HEK293 (cell line): ENCODE results near the gene ADAM19.

Experiments
- CTCF ChIA-PET: fragments of 350-600 bp; formaldehyde crosslinking; extraction: SDS; loops from one replicate; lab custom pipeline; 2021; ENCODE audit warnings: antibody characterized with exemption; lab: Yijun Ruan, JAX
- POLR2A ChIA-PET: fragments of 300-600 bp; formaldehyde crosslinking; extraction: SDS; loops from one replicate; lab custom pipeline; 2020; ENCODE audit warnings: antibody characterized with exemption, inconsistent platforms; lab: Yijun Ruan, JAX
- H3K27ac ChIP-seq: fragments of 200-500 bp; sonication (Bioruptor generic); 2 replicates; pipeline ENCODE4 v1.5.1; 2014; ENCODE audit warnings: low read depth, low read length, control low read depth, inconsistent platforms; ENCODE audit errors: extremely low read depth
- H3K36me3 ChIP-seq, 2 experiments: fragments of 200-500 bp in 1 of 2; sonication (Bioruptor generic) in 1 of 2; 1 replicate in 1 of 2; 2 replicates in 1 of 2; pipeline ENCODE4 v1.5.1; 2014 to 2017; ENCODE audit warnings: inconsistent platforms in 2 of 2, low read length in 2 of 2; ENCODE audit not compliant: control insufficient read depth in 2 of 2, insufficient read depth in 1 of 2
- H3K4me1 ChIP-seq: fragments of 200-500 bp; sonication (Bioruptor generic); 2 replicates; pipeline ENCODE4 v1.5.1; 2014; ENCODE audit warnings: mild to moderate bottlenecking, low read length, inconsistent platforms; ENCODE audit not compliant: control insufficient read depth, insufficient read depth
- H3K4me3 ChIP-seq: 2 replicates; pipeline ENCODE4 v1.5.1; 2011; ENCODE audit warnings: low read depth, mild to moderate bottlenecking, control low read depth, low read length, moderate library complexity
- H3K9me3 ChIP-seq: fragments of 200-500 bp; sonication (Bioruptor generic); 2 replicates; pipeline ENCODE4 v1.5.1; 2014; ENCODE audit warnings: low read depth, low read length, inconsistent platforms; ENCODE audit not compliant: control insufficient read depth, insufficient read depth
- GLI4 ChIP-seq: fragments of 450-650 bp; formaldehyde crosslinking; IDR thresholded peaks from 2 replicates; pipeline ENCODE4 v1.5.1; 2016; ENCODE audit warnings: missing biosample characterization, missing genetic modification characterization
- SETDB1 ChIP-seq: IDR thresholded peaks from one replicate; pipeline ENCODE4 v1.6.1; 2017; ENCODE audit warnings: mild to moderate bottlenecking, low read length, moderate library complexity, mixed read lengths; ENCODE audit not compliant: insufficient read length
- ZBTB21 ChIP-seq: fragments of 450-650 bp; formaldehyde crosslinking; IDR thresholded peaks from 2 replicates; pipeline ENCODE4 v1.5.1; 2017; ENCODE audit warnings: missing biosample characterization, missing genetic modification characterization
- ZNF302 ChIP-seq: fragments of 450-650 bp; formaldehyde crosslinking; IDR thresholded peaks from 2 replicates; pipeline ENCODE4 v1.5.1; 2016; ENCODE audit warnings: missing biosample characterization, missing genetic modification characterization, low read depth
- ZNF521 ChIP-seq: fragments of 450-650 bp; formaldehyde crosslinking; IDR thresholded peaks from 2 replicates; pipeline ENCODE4 v1.5.1; 2017; ENCODE audit warnings: missing biosample characterization, mild to moderate bottlenecking, missing genetic modification characterization
- ZNF768 ChIP-seq: fragments of 450-650 bp; formaldehyde crosslinking; IDR thresholded peaks from 2 replicates; pipeline ENCODE4 v1.5.1; 2018; ENCODE audit warnings: missing biosample characterization, mild to moderate bottlenecking, missing genetic modification characterization
- TF ChIP-seq, protein P1 (sequence below): fragments of 450-650 bp; formaldehyde crosslinking; IDR thresholded peaks from 2 replicates; pipeline ENCODE4 v1.5.1; 2016; ENCODE audit warnings: missing biosample characterization, missing genetic modification characterization, borderline replicate concordance
- TF ChIP-seq, protein P2 (sequence below): fragments of 450-650 bp; formaldehyde crosslinking; IDR thresholded peaks from 2 replicates; pipeline ENCODE4 v1.5.1; 2016; ENCODE audit warnings: missing biosample characterization, missing genetic modification characterization, borderline replicate concordance
- TF ChIP-seq, protein P3 (sequence below): fragments of 450-650 bp; formaldehyde crosslinking; conservative IDR thresholded peaks from 2 replicates; pipeline ENCODE4 v1.5.1; 2016; ENCODE audit warnings: low read depth, missing biosample characterization, missing genetic modification characterization

The ADAM19 gene

DNA sequence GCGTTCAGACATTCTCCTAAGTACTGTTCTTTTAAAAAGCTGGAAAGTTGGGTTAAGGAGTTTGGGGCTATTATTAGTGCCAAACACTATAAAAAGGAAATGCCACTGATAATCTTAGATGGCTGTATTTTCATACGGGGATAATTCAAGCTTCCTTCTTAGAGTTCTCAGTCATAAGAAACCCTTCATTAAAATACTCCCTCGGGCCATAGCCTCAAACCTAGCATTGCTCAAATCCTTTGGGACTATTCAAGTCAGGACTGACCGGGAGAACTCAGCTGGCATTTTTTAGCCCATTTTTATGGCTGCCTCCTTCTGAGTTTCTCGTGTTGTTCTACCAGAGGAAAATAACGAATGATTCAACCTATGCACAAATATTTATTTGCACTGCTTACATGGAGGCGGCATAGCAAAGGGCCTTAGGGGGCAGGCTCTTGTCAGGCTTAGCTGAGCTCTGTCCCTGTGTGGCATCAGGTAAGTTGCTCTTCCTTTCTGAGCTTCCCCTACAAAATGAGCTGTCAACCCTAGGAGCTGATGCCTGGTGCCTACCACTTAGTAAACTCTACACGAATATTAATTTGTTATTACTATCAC is 33.5 kb upstream of the ADAM19 start:
- Histone ChIP-seq H3K27ac (no peak overlapping the region), H3K4me1 (no peaks in the 10 kb centered on the region), H3K4me3 (no peak overlapping the region), H3K36me3 (no peaks in the 10 kb centered on the region), H3K9me3 (no peaks in the 10 kb centered on the region)
- TF ChIP-seq, protein P1, sequence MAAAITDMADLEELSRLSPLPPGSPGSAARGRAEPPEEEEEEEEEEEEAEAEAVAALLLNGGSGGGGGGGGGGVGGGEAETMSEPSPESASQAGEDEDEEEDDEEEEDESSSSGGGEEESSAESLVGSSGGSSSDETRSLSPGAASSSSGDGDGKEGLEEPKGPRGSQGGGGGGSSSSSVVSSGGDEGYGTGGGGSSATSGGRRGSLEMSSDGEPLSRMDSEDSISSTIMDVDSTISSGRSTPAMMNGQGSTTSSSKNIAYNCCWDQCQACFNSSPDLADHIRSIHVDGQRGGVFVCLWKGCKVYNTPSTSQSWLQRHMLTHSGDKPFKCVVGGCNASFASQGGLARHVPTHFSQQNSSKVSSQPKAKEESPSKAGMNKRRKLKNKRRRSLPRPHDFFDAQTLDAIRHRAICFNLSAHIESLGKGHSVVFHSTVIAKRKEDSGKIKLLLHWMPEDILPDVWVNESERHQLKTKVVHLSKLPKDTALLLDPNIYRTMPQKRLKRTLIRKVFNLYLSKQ, result no peak
- TF ChIP-seq ZNF521 (tag by site-specific recombination), result no peak
- TF ChIP-seq ZBTB21 (tag by site-specific recombination), result no peak
- no peak for TF ChIP-seq GLI4 (tag by site-specific recombination)
- peak; percentile 41 for TF ChIP-seq SETDB1
- TF ChIP-seq, protein P2, sequence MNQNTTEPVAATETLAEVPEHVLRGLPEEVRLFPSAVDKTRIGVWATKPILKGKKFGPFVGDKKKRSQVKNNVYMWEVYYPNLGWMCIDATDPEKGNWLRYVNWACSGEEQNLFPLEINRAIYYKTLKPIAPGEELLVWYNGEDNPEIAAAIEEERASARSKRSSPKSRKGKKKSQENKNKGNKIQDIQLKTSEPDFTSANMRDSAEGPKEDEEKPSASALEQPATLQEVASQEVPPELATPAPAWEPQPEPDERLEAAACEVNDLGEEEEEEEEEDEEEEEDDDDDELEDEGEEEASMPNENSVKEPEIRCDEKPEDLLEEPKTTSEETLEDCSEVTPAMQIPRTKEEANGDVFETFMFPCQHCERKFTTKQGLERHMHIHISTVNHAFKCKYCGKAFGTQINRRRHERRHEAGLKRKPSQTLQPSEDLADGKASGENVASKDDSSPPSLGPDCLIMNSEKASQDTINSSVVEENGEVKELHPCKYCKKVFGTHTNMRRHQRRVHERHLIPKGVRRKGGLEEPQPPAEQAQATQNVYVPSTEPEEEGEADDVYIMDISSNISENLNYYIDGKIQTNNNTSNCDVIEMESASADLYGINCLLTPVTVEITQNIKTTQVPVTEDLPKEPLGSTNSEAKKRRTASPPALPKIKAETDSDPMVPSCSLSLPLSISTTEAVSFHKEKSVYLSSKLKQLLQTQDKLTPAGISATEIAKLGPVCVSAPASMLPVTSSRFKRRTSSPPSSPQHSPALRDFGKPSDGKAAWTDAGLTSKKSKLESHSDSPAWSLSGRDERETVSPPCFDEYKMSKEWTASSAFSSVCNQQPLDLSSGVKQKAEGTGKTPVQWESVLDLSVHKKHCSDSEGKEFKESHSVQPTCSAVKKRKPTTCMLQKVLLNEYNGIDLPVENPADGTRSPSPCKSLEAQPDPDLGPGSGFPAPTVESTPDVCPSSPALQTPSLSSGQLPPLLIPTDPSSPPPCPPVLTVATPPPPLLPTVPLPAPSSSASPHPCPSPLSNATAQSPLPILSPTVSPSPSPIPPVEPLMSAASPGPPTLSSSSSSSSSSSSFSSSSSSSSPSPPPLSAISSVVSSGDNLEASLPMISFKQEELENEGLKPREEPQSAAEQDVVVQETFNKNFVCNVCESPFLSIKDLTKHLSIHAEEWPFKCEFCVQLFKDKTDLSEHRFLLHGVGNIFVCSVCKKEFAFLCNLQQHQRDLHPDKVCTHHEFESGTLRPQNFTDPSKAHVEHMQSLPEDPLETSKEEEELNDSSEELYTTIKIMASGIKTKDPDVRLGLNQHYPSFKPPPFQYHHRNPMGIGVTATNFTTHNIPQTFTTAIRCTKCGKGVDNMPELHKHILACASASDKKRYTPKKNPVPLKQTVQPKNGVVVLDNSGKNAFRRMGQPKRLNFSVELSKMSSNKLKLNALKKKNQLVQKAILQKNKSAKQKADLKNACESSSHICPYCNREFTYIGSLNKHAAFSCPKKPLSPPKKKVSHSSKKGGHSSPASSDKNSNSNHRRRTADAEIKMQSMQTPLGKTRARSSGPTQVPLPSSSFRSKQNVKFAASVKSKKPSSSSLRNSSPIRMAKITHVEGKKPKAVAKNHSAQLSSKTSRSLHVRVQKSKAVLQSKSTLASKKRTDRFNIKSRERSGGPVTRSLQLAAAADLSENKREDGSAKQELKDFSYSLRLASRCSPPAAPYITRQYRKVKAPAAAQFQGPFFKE (tag by site-specific recombination), result no peak
- CTCF ChIA-PET, result interaction anchor here (0.7 kb wide), 1 partner anchor 18 kb away, joined by 4 read pairs; no protein-coding TSS in a partner anchor
- POLR2A ChIA-PET, result interaction anchor here (0.7 kb wide), 1 partner anchor 203 kb away, joined by 5 read pairs; no protein-coding TSS in a partner anchor

DNA sequence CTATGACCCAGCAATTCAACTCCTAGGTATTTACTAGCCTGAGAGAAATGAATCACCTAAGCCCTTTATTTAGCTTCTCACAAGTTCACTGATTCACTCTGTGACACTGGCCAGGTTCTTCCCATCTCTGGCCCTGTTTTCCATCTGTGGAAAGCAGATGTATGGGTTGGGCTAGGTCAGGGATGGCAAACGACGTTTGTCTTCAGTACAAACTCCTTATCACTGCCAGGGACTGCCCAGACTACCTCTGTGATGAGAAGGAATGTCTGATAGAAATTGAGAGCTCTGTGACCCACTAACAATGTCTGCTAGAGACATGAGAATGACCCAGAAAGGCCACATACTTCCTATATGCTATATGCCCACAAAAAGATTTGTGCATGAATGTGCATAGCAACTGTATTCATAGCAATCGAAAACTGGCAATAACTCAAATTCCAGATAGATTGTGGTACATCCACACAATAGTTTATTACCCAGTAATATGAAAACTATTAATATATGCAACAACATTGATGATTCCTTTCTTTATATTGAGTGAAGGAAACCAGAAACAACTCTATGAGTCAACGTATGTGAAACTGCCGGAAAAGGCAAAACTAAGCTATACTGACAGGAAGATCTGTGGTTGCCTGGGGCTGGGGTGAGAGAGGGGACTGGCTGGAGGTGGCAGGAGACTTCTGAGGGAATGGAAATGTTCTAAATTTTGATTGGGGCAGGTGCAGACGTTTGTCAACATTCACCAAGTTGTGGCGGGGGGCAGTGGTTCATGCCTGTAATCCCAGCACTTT is 32.0 kb upstream of the ADAM19 start:
- TF ChIP-seq, protein P3, sequence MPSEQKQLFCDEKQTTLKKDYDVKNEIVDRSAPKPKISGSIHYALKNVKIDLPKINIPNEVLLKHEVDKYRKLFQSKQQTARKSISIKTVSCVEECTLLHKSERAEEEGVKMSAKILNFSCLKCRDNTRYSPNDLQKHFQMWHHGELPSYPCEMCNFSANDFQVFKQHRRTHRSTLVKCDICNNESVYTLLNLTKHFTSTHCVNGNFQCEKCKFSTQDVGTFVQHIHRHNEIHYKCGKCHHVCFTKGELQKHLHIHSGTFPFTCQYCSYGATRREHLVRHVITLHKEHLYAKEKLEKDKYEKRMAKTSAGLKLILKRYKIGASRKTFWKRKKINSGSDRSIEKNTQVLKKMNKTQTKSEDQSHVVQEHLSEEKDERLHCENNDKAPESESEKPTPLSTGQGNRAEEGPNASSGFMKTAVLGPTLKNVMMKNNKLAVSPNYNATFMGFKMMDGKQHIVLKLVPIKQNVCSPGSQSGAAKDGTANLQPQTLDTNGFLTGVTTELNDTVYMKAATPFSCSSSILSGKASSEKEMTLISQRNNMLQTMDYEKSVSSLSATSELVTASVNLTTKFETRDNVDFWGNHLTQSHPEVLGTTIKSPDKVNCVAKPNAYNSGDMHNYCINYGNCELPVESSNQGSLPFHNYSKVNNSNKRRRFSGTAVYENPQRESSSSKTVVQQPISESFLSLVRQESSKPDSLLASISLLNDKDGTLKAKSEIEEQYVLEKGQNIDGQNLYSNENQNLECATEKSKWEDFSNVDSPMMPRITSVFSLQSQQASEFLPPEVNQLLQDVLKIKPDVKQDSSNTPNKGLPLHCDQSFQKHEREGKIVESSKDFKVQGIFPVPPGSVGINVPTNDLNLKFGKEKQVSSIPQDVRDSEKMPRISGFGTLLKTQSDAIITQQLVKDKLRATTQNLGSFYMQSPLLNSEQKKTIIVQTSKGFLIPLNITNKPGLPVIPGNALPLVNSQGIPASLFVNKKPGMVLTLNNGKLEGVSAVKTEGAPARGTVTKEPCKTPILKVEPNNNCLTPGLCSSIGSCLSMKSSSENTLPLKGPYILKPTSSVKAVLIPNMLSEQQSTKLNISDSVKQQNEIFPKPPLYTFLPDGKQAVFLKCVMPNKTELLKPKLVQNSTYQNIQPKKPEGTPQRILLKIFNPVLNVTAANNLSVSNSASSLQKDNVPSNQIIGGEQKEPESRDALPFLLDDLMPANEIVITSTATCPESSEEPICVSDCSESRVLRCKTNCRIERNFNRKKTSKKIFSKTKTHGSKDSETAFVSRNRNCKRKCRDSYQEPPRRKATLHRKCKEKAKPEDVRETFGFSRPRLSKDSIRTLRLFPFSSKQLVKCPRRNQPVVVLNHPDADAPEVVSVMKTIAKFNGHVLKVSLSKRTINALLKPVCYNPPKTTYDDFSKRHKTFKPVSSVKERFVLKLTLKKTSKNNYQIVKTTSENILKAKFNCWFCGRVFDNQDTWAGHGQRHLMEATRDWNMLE, result no peak
- no peak for TF ChIP-seq ZNF302 (tag by site-specific recombination)
- no peak for TF ChIP-seq ZNF768 (tag by site-specific recombination)
- no peak overlapping the region for H3K4me3 ChIP-seq
- H3K27ac ChIP-seq, result no peak overlapping the region
- H3K4me1 ChIP-seq, result no peaks in the 10 kb centered on the region
- ChIA-PET CTCF (no interaction called here), POLR2A (no interaction called here)
- no peaks in the 10 kb centered on the region for H3K9me3 ChIP-seq
- H3K36me3 ChIP-seq, result no peaks in the 10 kb centered on the region
